ENCODE measurements around the gene DYRK1A.
"Not testable (repeated sequence)": the region's sequence is repeated elsewhere in the genome, so short reads cannot be mapped to it uniquely, and the experiment has no call there.

The DYRK1A gene

DNA sequence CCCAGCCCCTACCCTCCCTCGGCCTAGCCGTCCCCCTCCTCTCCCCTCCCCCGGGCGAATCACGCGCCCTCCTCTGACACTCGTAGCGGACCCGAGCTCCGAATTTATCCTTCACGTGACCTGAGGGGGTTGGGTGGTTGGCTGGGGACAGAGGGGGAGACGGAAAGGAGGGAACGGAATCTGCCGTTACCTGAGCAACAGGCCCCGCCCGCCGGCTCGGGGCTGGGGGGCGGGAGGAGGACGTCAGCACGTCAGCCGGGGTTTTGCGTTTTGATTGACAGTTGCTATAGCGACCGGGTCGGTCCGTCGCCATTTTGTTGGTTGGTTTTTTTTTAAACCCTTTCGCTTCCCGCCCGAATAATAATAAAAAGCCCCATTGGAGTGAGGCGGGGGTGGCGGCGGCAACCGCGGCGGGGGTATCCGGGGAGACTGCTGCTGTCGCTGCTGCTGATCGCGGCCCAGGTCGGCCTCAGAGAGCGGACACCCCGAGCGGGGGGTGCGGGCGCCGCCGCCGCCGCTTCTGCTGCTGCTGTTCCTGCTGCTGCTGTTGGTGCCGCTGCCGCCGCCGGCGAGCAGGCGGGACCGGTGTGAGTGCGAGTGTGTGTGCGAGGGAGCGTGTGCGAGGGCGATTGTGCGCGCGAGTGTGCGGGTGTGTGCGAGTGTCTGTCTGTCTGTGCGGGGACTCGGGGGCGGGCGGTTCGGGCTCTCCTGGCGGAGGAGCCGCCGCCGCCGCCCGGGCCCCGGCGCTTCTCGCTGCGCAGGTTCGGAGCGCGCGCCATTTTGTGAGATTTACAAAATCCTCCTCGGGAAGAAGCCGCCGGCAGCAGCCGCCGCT, at the start of gene DYRK1A:
Gene DYRK1A (plus strand): TSS at position 292 of the 835 bp plus-strand sequence. CDS start 53,602 bp downstream, outside the sequence.
- Histone ChIP-seq H3K27ac (ENCODE audit: low read depth, low read length) (peak within 1 kb of the TSS; percentile 99), H3K36me3 (ENCODE audit: control insufficient read depth, insufficient read depth, low read length) (no peaks in the 10 kb centered on the region), H3K4me1 (ENCODE audit: control insufficient read depth, insufficient read depth, low read length) (peaks cover 21% of the 10 kb centered on the region), H3K4me3 (ENCODE audit: low read length) (peak within 1 kb of the TSS; percentile 97), H3K27me3 (ENCODE audit: control insufficient read depth, insufficient read depth, low read length) (no peaks in the 10 kb centered on the region), H3K9ac (ENCODE audit: low read length) (peak within 1 kb of the TSS; percentile 95)

DNA sequence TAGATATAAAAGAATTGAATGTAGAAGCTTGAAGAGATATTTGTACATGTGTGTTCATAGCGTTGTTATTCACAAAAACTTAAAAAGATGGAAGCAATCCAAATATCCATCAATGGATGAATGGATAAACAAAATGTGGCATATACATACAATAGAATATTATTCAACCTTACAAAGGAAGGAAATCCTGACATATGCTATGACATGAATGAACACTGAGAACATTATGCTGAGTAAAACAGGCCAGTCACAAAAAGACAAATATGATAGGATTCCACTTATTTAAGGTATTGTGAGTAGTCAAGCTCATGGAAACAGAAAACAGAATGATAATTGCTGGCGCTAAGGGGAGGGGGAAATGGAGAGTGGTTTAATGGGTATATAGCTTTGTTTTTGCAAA, 47.0 kb upstream of the DYRK1A start:
- Histone ChIP-seq H3K4me3 (ENCODE audit: low read length) (no peak overlapping the region), H3K27ac (ENCODE audit: low read depth, low read length) (no peak overlapping the region), H3K27me3 (ENCODE audit: control insufficient read depth, insufficient read depth, low read length) (no peaks in the 10 kb centered on the region), H3K4me1 (ENCODE audit: control insufficient read depth, insufficient read depth, low read length) (no peaks in the 10 kb centered on the region), H3K9ac (ENCODE audit: low read length) (no peak overlapping the region), H3K36me3 (ENCODE audit: control insufficient read depth, insufficient read depth, low read length) (no peaks in the 10 kb centered on the region)

DNA sequence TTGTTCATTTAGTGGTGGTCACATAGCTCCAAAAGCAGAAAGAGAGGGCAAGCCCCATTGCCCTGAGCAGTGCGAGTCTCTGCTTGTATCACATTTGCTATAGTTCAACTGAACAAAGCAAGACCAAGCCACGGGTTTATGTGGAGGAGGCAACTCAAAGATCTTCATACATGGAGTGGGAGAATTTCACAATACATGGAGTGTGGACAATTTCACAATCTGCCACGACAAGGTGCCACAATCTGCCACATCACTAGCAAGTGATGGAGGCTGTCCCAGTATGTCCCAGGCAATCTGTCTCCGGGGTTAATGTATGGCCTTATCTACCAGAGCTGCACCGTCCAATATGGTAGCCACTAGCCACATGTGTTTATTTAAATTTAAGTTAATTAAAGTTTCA, 44.5 kb upstream of the DYRK1A start:
- no peaks in the 10 kb centered on the region for H3K27me3 ChIP-seq (ENCODE audit: control insufficient read depth, insufficient read depth, low read length)
- H3K4me3 ChIP-seq (ENCODE audit: low read length): no peak overlapping the region
- no peak overlapping the region for H3K27ac ChIP-seq (ENCODE audit: low read depth, low read length)
- H3K36me3 ChIP-seq (ENCODE audit: control insufficient read depth, insufficient read depth, low read length): no peaks in the 10 kb centered on the region
- no peak overlapping the region for H3K9ac ChIP-seq (ENCODE audit: low read length)
- H3K4me1 ChIP-seq (ENCODE audit: control insufficient read depth, insufficient read depth, low read length): no peaks in the 10 kb centered on the region

DNA sequence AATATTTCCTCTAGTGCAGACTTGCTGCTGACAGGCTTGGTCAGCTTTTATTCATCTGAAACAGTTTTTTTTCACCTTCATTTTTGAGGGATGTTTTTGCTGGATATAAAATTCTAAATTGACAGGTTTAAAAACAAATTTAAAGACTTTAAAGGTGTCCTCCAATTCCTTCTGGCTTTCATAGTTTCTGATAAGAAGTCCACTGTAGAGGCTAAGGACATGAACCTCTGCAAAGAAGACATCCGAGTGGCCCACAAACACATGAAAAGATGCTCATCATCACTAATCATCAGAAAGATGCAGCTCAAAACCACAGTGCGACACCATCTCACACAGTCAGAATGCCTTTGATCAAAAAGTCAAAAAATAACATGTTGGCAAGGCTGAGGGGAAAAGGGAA, 42.0 kb upstream of the DYRK1A start:
- H3K4me1 ChIP-seq (ENCODE audit: control insufficient read depth, insufficient read depth, low read length): no peaks in the 10 kb centered on the region
- no peaks in the 10 kb centered on the region for H3K27me3 ChIP-seq (ENCODE audit: control insufficient read depth, insufficient read depth, low read length)
- H3K27ac ChIP-seq (ENCODE audit: low read depth, low read length): no peak overlapping the region
- H3K9ac ChIP-seq (ENCODE audit: low read length): no peak overlapping the region
- no peak overlapping the region for H3K4me3 ChIP-seq (ENCODE audit: low read length)
- H3K36me3 ChIP-seq (ENCODE audit: control insufficient read depth, insufficient read depth, low read length): no peaks in the 10 kb centered on the region

DNA sequence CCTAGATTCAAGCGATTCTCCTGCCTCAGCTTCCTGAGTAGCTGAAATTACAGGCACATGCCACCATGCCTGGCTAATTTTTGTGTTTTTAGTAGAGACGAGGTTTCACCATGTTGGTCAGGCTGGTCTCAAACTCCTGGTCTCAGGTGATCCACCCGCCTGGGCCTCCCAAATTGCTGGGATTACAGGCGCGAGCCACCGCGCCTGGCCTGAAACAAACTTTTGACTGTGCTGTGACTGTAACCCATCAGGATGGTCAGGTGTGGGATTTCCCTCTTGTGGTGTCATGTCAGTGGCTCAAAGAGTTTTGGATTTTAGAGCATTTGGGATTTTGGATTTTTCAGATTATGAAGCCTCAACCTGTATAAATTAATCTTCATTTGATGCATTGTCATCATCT, 38.4 kb upstream of the DYRK1A start:
- H3K27me3 ChIP-seq (ENCODE audit: control insufficient read depth, insufficient read depth, low read length); H3K4me3 ChIP-seq (ENCODE audit: low read length); H3K9ac ChIP-seq (ENCODE audit: low read length); H3K36me3 ChIP-seq (ENCODE audit: control insufficient read depth, insufficient read depth, low read length); H3K4me1 ChIP-seq (ENCODE audit: control insufficient read depth, insufficient read depth, low read length); H3K27ac ChIP-seq (ENCODE audit: low read depth, low read length): not testable (repeated sequence)

DNA sequence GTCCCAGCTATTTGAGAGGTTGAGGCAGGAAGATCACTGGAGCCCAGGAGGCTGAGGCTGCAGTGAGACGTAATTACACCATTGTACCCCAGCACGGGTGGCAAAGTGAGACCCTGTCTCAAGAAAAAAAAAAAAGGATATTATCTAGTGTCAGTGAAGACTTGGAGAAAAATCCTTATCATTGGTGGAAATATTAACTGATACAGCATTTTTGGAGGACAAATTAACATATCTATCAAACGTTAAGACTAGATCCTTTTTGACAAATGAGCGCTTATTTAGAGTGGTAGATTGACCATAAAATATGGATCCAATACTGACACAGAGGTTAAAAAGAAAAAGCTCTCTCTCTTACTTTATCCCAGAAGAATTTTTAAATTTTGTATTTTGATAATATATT, 35.2 kb upstream of the DYRK1A start:
- H3K36me3 ChIP-seq (ENCODE audit: control insufficient read depth, insufficient read depth, low read length): no peaks in the 10 kb centered on the region
- no peak overlapping the region for H3K27ac ChIP-seq (ENCODE audit: low read depth, low read length)
- no peak overlapping the region for H3K9ac ChIP-seq (ENCODE audit: low read length)
- H3K27me3 ChIP-seq (ENCODE audit: control insufficient read depth, insufficient read depth, low read length): no peaks in the 10 kb centered on the region
- H3K4me1 ChIP-seq (ENCODE audit: control insufficient read depth, insufficient read depth, low read length): no peaks in the 10 kb centered on the region
- no peak overlapping the region for H3K4me3 ChIP-seq (ENCODE audit: low read length)

DNA sequence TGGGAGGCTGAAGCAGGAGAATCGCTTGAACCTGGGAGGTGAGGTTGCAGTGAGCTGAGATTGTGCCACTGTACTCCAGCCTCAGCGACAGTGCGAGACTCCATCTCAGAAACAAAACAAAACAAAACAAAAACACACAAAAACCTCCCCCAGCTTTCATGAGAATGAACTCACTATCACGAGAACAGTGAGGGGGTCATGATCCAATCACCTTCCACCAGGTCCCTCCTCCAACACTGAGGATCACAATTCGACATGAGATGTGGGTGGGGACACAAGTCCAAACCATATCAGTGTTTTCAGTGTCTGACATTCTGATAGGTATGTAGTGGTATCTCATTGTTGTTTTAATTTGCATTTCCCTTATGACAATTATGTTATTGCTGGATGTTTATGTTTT, 31.5 kb upstream of the DYRK1A start:
- Histone ChIP-seq H3K27ac (ENCODE audit: low read depth, low read length) (no peak overlapping the region), H3K36me3 (ENCODE audit: control insufficient read depth, insufficient read depth, low read length) (no peaks in the 10 kb centered on the region), H3K4me3 (ENCODE audit: low read length) (no peak overlapping the region), H3K27me3 (ENCODE audit: control insufficient read depth, insufficient read depth, low read length) (no peaks in the 10 kb centered on the region), H3K9ac (ENCODE audit: low read length) (no peak overlapping the region), H3K4me1 (ENCODE audit: control insufficient read depth, insufficient read depth, low read length) (peaks cover 10% of the 10 kb centered on the region)

DNA sequence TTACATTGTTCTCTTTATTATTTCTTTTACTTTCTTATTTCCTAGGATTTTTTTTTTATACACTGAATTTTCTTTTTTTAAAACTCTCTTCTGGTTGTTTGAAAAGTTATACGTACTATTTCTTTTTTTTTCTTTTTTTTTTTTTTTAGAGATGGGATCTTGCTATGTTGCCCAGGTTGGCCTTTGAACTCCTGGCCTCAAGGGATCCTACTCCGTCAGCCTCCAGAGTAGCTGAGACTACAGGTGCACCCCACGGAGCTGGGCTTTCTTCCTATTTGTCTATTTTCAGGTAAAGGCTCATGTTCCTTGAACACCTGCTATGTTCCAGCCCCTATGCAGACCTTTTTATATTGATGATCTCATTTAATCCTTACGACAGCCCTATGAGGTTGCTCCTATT, 29.4 kb upstream of the DYRK1A start:
- H3K9ac ChIP-seq (ENCODE audit: low read length): no peak overlapping the region
- H3K27ac ChIP-seq (ENCODE audit: low read depth, low read length): no peak overlapping the region
- no peak overlapping the region for H3K4me3 ChIP-seq (ENCODE audit: low read length)
- peaks cover 10% of the 10 kb centered on the region for H3K4me1 ChIP-seq (ENCODE audit: control insufficient read depth, insufficient read depth, low read length)
- H3K36me3 ChIP-seq (ENCODE audit: control insufficient read depth, insufficient read depth, low read length): no peaks in the 10 kb centered on the region
- H3K27me3 ChIP-seq (ENCODE audit: control insufficient read depth, insufficient read depth, low read length): no peaks in the 10 kb centered on the region

DNA sequence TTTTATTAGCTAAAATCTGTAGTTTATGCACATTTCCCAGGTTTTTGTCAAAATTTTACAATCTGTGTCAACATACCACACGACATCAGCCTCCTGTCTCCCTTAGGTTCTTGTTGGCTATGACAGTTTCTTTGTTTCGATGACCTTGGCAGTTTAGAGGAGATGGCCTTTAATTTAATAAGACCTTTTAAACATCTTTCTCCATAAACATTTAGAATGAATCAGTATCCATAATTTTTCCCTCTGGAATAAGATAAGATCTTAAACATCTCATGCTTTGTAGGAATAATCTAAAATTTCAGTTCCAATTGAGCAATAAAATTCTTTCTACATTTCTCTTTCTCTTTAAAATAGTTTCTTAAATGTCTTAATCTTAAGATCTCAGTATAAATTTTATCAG, 28.7 kb upstream of the DYRK1A start:
- H3K27me3 ChIP-seq (ENCODE audit: control insufficient read depth, insufficient read depth, low read length): no peaks in the 10 kb centered on the region
- H3K9ac ChIP-seq (ENCODE audit: low read length): no peak overlapping the region
- peak overlapping the region; percentile 72 for H3K27ac ChIP-seq (ENCODE audit: low read depth, low read length)
- no peak overlapping the region for H3K4me3 ChIP-seq (ENCODE audit: low read length)
- peaks cover 10% of the 10 kb centered on the region for H3K4me1 ChIP-seq (ENCODE audit: control insufficient read depth, insufficient read depth, low read length)
- H3K36me3 ChIP-seq (ENCODE audit: control insufficient read depth, insufficient read depth, low read length): no peaks in the 10 kb centered on the region

DNA sequence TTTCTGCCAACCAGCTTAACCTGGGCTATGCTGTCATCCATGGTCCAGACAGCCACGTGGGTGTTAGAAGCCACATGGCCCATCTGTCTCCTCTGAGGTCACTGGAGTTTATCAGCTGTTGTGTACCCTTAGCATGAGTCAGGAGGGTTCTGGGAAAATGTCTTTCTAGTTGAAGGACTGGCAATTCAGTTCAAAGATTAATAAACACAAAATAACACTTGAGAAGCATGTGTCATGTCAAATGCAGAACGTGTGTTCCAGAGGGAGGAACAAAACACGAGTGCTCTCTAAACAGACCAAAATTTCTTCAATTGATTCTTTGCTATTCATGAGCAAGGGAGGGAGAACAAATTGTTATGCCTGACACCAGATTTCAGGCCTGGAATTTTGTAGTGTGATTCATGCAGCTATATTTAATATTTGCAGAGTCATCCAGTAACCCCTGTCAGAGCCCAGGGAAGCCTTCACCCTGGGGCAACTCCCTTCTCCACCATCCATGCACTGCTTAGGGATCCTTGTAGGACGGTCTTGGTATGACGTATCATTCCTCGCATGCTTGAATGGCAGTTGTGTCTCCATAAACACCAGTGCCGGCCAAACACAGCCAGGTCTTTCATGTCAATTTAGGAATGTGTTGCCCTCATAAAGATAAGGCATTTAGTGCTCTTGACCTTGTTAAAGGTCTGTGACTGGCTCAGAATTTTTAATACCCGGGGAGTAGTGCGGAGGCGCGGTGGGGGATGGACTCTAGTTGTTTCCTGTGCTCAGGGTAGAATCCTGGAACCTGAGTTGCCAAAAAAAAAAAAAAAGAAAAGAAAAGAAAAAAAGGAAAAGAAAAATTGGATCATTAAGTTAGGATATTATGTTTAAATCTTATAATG, 27.7 kb upstream of the DYRK1A start:
- no peaks in the 10 kb centered on the region for H3K36me3 ChIP-seq (ENCODE audit: control insufficient read depth, insufficient read depth, low read length)
- peaks cover 10% of the 10 kb centered on the region for H3K4me1 ChIP-seq (ENCODE audit: control insufficient read depth, insufficient read depth, low read length)
- peak overlapping the region; percentile 72 for H3K27ac ChIP-seq (ENCODE audit: low read depth, low read length)
- H3K4me3 ChIP-seq (ENCODE audit: low read length): peak overlapping the region; percentile 41
- no peak overlapping the region for H3K9ac ChIP-seq (ENCODE audit: low read length)
- no peaks in the 10 kb centered on the region for H3K27me3 ChIP-seq (ENCODE audit: control insufficient read depth, insufficient read depth, low read length)

DNA sequence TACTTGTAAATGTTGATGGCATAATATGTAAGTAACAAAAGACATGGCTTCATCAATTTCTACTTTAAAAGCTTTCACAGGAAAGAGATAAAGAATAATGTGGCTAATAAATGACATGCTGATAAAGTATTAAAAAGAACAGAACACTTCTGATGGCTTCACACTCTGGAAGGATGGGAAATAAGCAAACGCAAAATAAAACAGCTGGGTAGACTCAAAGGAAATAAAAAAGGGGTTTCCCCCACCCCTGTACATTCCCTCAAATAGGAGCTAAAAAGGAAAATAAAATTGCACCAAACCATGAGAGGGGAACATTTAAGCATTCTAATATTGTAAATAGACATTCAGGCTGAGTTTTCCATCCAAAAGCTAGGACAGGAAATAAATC, 27.0 kb upstream of the DYRK1A start:
- H3K9ac ChIP-seq (ENCODE audit: low read length): no peak overlapping the region
- no peaks in the 10 kb centered on the region for H3K27me3 ChIP-seq (ENCODE audit: control insufficient read depth, insufficient read depth, low read length)
- no peak overlapping the region for H3K27ac ChIP-seq (ENCODE audit: low read depth, low read length)
- H3K4me3 ChIP-seq (ENCODE audit: low read length): no peak overlapping the region
- H3K36me3 ChIP-seq (ENCODE audit: control insufficient read depth, insufficient read depth, low read length): no peaks in the 10 kb centered on the region
- H3K4me1 ChIP-seq (ENCODE audit: control insufficient read depth, insufficient read depth, low read length): peaks cover 10% of the 10 kb centered on the region

DNA sequence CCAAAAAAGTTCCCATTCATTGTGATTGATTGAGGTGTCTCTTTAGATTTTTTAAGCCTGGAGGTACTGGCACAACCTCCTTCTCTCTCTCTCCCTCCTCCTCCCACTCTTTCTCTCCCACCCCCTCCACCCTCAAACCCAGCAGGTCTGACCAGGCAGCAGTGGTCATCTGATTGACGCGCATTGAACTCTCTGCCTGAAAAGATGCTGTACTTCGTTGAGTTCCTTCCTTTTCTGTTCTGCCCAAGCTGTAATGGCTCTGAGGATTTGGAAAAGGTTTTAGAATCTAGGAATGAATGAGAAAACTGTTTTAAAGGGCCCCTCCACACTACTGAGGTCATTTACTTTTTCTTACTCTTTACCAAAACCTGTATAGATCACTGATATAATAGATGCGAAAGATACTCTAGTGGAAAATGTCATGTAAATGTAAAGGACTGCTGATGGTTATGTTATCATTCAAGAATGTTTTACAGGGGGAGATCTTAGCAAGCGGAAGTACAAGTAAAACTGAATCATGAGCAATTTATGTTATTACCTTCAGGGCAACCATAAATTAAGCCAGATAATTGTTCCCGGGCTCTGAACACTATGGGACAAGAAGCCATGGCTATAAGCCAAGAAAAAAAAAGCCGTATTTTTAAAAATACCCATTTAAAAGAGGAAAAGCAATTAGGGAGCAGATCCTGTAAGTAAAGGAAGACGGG, 25.2 kb upstream of the DYRK1A start:
- Histone ChIP-seq H3K4me3 (ENCODE audit: low read length) (no peak overlapping the region), H3K4me1 (ENCODE audit: control insufficient read depth, insufficient read depth, low read length) (peaks cover 10% of the 10 kb centered on the region), H3K27me3 (ENCODE audit: control insufficient read depth, insufficient read depth, low read length) (no peaks in the 10 kb centered on the region), H3K9ac (ENCODE audit: low read length) (no peak overlapping the region), H3K27ac (ENCODE audit: low read depth, low read length) (no peak overlapping the region), H3K36me3 (ENCODE audit: control insufficient read depth, insufficient read depth, low read length) (no peaks in the 10 kb centered on the region)
